Measurements from ENCODE around the gene HOPX.
A peak's percentile ranks its signal among the peaks of the same experiment; 100 is the strongest.

The HOPX gene

DNA sequence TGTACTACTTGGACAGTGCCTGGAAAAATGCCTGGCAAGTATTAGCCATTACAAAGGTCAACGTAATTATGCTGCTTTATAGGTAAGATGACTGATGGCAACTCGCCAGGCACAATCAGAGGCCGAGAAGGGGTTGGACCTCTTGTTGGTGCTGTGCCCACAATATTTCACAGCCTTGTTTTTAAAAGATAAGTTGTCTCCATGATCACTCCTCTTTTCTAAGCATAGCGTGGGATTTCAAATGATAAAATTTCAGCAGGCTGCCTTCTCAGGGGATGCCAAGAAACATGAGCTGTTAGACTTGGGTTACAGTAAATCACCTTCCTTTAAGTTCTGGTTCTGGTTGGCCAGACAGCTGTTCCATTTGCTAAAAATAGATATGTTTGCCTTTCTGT is 26.9 kb downstream of the HOPX start:
- H3K9me3 ChIP-seq (ENCODE audit: control insufficient read depth, insufficient read depth, low read depth, low read length): no peaks in the 10 kb centered on the region
- H3K4me1 ChIP-seq (ENCODE audit: control insufficient read depth, insufficient read depth, low read length): peaks cover 26% of the 10 kb centered on the region
- TF ChIP-seq ZNF561 (tag by site-specific recombination; IDR thresholded peaks at IDR 0.05; ENCODE audit: borderline replicate concordance) (no peak), FEZF1 (tag by site-specific recombination; IDR thresholded peaks at IDR 0.05) (peak; percentile 38; the same call in 1 of the 2 replicates), ZNF473 (tag by site-specific recombination; IDR thresholded peaks at IDR 0.05) (no peak), BCL11A (tag by site-specific recombination; IDR thresholded peaks at IDR 0.05; ENCODE audit: low read depth) (no peak), ZNF660 (tag by site-specific recombination; IDR thresholded peaks at IDR 0.05) (no peak), ZNF510 (tag by site-specific recombination; IDR thresholded peaks at IDR 0.05; ENCODE audit: insufficient replicate concordance) (no peak), ZFHX2 (tag by site-specific recombination; conservative IDR thresholded peaks at IDR 0.05) (0 out of 2 replicates have a peak, but pooled peaks have one; percentile 22), ZNF843 (tag by site-specific recombination; IDR thresholded peaks at IDR 0.05) (peak; percentile 26; the same call in 1 of the 2 replicates), ZBTB48 (tag by site-specific recombination; IDR thresholded peaks at IDR 0.05) (no peak), ZNF433 (tag by site-specific recombination; IDR thresholded peaks at IDR 0.05; ENCODE audit: low read depth) (no peak), ZNF175 (tag by site-specific recombination; IDR thresholded peaks at IDR 0.05) (no peak), YY1 (tag by site-specific recombination; IDR thresholded peaks at IDR 0.05) (no peak), ZNF248 (tag by site-specific recombination; IDR thresholded peaks at IDR 0.05) (no peak), EGR2 (tag by site-specific recombination; IDR thresholded peaks at IDR 0.05; ENCODE audit: low read depth) (peak; percentile 38; the same call in 1 of the 2 replicates)
- TF ChIP-seq, protein P1, sequence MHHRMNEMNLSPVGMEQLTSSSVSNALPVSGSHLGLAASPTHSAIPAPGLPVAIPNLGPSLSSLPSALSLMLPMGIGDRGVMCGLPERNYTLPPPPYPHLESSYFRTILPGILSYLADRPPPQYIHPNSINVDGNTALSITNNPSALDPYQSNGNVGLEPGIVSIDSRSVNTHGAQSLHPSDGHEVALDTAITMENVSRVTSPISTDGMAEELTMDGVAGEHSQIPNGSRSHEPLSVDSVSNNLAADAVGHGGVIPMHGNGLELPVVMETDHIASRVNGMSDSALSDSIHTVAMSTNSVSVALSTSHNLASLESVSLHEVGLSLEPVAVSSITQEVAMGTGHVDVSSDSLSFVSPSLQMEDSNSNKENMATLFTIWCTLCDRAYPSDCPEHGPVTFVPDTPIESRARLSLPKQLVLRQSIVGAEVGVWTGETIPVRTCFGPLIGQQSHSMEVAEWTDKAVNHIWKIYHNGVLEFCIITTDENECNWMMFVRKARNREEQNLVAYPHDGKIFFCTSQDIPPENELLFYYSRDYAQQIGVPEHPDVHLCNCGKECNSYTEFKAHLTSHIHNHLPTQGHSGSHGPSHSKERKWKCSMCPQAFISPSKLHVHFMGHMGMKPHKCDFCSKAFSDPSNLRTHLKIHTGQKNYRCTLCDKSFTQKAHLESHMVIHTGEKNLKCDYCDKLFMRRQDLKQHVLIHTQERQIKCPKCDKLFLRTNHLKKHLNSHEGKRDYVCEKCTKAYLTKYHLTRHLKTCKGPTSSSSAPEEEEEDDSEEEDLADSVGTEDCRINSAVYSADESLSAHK (tag by site-specific recombination; IDR thresholded peaks at IDR 0.05): no peak
- TF ChIP-seq, protein P2, sequence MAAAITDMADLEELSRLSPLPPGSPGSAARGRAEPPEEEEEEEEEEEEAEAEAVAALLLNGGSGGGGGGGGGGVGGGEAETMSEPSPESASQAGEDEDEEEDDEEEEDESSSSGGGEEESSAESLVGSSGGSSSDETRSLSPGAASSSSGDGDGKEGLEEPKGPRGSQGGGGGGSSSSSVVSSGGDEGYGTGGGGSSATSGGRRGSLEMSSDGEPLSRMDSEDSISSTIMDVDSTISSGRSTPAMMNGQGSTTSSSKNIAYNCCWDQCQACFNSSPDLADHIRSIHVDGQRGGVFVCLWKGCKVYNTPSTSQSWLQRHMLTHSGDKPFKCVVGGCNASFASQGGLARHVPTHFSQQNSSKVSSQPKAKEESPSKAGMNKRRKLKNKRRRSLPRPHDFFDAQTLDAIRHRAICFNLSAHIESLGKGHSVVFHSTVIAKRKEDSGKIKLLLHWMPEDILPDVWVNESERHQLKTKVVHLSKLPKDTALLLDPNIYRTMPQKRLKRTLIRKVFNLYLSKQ (tag by site-specific recombination; IDR thresholded peaks at IDR 0.05; ENCODE audit: borderline replicate concordance): no peak
- no peaks in the 10 kb centered on the region for H3K36me3 ChIP-seq (ENCODE audit: control insufficient read depth in 2 of 2, insufficient read depth in 1 of 2, low read length in 2 of 2)
- H3K27ac ChIP-seq (ENCODE audit: extremely low read depth, low read depth, low read length): no peak overlapping the region
- H3K4me3 ChIP-seq (ENCODE audit: low read depth, low read length): no peak overlapping the region
- ChIA-PET CTCF (no interaction called here), POLR2A (no interaction called here)

DNA sequence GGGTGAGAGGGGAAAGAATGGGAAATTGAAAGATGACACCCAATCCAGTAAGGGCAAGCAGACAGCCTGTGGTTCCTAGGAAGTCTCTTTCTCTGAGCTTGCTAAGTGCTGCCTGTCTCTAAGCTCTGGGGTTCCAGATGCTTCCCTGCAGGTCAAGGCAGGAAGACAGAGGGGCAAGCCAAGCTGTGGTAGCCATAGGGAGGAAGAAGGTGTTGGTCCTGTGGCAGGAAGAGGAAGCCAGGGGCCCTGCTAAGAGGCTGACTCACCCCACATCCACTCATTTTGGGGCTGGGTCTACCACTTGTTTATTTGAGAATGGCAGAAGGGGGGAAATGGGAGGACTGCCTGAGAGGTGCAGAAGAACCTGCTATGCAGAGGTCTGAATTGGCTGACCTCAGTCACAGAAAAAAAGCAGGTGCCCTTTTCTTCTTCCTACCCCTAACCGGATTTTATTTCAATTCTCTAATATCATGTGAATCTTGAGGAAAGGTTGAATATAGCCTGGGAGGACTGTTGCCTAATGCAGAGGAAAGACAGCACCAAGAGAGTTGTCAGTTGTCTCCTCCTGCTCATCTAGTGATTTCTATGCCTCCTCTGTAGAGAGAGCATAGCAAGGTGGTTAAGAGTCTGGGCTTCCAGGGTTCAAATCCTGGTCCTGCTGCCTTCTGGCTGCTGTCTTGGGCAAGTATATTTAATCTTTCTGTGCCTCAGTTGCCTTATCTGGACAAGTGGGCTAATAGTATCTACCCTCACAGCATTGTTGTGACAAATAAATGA is 27.4 kb downstream of the HOPX start:
- H3K4me3 ChIP-seq (ENCODE audit: low read depth, low read length): no peak overlapping the region
- no peaks in the 10 kb centered on the region for H3K36me3 ChIP-seq (ENCODE audit: control insufficient read depth in 2 of 2, insufficient read depth in 1 of 2, low read length in 2 of 2)
- H3K27ac ChIP-seq (ENCODE audit: extremely low read depth, low read depth, low read length): no peak overlapping the region
- H3K4me1 ChIP-seq (ENCODE audit: control insufficient read depth, insufficient read depth, low read length): peaks cover 20% of the 10 kb centered on the region
- TF ChIP-seq HOXD13 (CRISPR knock-in tag; IDR thresholded peaks at IDR 0.05; ENCODE audit: borderline replicate concordance): no peak
- peak; percentile 32 for TF ChIP-seq ZIC2 (tag by site-specific recombination; IDR thresholded peaks at IDR 0.05)
- POLR2A ChIA-PET: no interaction called here
- CTCF ChIA-PET: no interaction called here
- H3K9me3 ChIP-seq (ENCODE audit: control insufficient read depth, insufficient read depth, low read depth, low read length): no peaks in the 10 kb centered on the region

DNA sequence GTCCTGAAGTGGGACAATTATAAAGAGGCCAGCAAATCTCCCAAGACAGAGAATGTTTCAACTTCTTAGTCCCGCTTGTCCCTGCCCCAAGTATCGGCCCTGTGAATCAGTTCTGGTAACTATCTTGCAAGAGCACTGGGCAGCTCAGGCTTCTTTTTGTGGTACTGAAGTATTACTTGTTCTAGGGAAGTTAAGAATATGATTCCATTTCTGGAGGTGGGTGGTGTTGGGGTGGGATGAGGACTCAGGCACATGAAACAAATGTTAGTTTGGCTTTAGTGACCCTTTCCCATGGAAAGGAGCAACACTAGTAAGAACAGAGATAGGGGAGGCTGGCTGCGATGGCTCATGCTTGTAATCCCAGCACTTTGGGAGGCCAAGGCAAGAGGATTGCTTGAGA is 28.9 kb downstream of the HOPX start:
- CTCF ChIA-PET: no interaction called here
- TF ChIP-seq, protein P3, sequence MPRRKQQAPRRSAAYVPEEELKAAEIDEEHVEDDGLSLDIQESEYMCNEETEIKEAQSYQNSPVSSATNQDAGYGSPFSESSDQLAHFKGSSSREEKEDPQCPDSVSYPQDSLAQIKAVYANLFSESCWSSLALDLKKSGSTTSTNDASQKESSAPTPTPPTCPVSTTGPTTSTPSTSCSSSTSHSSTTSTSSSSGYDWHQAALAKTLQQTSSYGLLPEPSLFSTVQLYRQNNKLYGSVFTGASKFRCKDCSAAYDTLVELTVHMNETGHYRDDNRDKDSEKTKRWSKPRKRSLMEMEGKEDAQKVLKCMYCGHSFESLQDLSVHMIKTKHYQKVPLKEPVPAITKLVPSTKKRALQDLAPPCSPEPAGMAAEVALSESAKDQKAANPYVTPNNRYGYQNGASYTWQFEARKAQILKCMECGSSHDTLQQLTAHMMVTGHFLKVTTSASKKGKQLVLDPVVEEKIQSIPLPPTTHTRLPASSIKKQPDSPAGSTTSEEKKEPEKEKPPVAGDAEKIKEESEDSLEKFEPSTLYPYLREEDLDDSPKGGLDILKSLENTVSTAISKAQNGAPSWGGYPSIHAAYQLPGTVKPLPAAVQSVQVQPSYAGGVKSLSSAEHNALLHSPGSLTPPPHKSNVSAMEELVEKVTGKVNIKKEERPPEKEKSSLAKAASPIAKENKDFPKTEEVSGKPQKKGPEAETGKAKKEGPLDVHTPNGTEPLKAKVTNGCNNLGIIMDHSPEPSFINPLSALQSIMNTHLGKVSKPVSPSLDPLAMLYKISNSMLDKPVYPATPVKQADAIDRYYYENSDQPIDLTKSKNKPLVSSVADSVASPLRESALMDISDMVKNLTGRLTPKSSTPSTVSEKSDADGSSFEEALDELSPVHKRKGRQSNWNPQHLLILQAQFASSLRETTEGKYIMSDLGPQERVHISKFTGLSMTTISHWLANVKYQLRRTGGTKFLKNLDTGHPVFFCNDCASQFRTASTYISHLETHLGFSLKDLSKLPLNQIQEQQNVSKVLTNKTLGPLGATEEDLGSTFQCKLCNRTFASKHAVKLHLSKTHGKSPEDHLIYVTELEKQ (tag by site-specific recombination; IDR thresholded peaks at IDR 0.05; ENCODE audit: borderline replicate concordance): no peak
- no peaks in the 10 kb centered on the region for H3K36me3 ChIP-seq (ENCODE audit: control insufficient read depth in 2 of 2, insufficient read depth in 1 of 2, low read length in 2 of 2)
- no peak overlapping the region for H3K27ac ChIP-seq (ENCODE audit: extremely low read depth, low read depth, low read length)
- H3K4me1 ChIP-seq (ENCODE audit: control insufficient read depth, insufficient read depth, low read length): peaks cover 11% of the 10 kb centered on the region; the same call in 1 of the 2 replicates
- POLR2A ChIA-PET: no interaction called here
- no peak overlapping the region for H3K4me3 ChIP-seq (ENCODE audit: low read depth, low read length)
- H3K9me3 ChIP-seq (ENCODE audit: control insufficient read depth, insufficient read depth, low read depth, low read length): no peaks in the 10 kb centered on the region
